ENCODE data around the gene DNM3.
"Not testable (repeated sequence)": the region's sequence is repeated elsewhere in the genome, so short reads cannot be mapped to it uniquely, and the experiment has no call there.

Gene DNM3

DNA sequence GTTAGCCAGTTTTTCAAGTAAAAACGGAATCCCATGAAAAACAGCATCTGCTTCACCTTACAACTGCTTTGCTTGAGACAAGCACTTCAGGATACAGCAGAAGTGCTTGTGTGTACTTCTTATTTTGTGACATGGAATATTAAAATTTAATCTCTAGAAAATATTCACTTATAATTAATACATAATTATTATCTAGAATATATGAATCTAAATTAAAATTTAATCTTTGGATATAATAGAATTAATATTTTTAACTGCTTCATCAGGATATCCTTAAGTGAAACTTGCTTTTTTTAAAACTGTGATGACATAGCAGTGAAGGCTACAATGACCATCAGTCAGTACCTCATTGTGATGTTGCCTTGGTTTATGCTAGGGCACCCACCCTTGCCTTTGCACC lies 430.8 kb downstream of the DNM3 start:
- DNase-seq (ENCODE audit: low read depth in 1 of 2, low spot score in 1 of 2) = no peak

DNA sequence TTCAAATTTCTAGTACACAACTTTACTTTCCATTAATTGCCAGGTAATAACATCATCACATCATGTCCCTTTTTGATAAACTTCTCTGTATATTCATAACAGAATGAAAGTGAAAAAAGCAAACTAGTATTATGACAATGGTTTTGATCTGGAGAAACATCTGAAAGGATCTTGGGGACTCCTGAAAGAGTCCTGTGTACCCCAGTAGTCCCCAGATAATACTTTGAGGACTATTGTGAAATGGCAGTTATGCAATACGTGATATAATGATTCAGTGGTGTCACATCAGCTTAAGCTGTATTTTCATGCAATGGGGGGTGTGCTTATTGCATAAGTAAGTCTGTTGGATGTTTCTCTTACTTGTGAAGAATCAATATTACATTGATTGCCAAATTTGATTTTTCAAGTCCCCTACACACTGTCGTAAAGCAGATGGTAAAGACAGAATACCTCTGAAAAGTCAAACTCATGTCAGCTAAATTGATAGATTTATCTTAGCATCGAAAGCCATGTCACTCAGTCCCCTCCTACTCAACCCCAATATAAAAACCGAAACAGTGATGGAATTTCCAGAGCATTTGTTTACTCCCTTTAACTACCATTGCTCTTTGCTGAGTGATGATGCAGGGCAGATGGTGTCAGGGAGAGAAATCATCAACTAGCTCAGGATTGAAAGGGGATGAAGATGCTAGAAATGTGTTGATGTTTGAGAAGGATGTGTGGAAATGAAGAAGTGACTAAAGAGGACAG lies 432.5 kb downstream of the DNM3 start:
- DNase-seq (ENCODE audit: low read depth in 1 of 2, low spot score in 1 of 2) = no peak

DNA sequence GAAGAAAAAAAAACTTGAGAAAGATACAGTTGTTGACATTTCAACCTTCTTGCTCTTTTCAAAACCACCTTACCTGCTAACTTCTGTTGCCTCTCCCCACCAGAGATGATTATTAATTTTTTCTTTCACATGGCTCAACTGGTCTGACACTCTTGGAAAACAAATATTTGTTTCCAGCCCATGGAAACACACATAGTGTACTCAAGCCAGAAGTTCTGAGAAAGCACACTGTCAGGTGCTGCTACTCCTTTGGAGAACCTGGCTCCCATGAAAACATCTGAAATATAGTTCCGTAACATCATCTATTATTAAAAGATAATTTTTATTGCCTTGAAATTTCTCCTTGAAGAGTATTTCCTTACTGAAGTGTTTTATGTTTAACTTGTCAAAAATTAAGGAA lies 434.2 kb downstream of the DNM3 start:
- DNase-seq (ENCODE audit: low read depth in 1 of 2, low spot score in 1 of 2) = no peak

DNA sequence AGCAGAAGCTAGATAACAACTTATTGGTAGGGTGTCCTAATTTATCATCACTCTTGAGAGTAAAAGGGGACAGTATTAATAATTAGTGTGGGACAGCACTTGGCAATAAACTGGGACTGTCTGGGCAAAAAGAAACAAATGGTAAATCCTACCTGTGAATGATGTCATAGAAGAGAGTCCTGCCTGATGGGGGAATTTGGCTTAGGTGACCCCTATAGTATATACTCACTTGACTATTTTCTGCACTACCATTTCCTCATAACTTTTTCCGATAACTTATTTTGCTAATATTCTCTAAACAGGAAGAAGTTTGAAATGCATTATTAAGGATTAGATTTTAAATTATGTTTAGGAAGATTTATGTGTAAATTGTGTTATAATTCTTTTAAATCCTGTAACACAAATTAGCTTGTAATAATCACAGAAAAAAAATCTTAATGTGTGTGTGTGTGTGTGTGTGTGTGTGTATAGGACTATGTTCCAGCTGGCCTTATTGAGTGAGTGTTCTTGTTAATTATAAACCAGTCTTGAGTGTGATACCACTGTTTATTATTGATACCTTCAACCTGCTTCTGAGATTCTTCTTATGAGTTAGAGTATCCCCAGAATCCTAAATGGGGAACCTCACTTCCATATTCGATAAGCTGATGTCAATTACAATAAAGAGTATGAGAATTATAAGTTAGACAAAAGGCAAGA lies 435.0 kb downstream of the DNM3 start:
- no peak for DNase-seq (ENCODE audit: low read depth in 1 of 2, low spot score in 1 of 2)

DNA sequence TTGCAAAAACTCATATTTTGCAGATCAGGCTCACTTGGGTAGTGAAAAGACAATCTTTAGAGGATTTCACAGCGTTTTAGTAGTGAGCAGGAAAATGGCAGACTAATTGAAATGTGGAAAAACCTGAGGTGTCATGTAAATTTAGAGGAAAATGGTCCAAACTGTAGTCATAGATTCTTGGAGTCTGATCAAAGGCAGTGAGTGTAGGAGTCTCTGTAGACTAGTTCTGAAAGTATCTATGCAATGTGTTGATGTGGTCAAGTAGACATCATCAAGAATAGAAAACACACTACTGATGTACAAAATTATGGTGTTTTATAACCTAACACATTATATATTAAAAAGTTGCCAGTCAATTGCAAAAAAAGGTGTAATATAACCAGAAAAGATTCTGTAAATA lies 436.0 kb downstream of the DNM3 start:
- DNase-seq (ENCODE audit: low read depth in 1 of 2, low spot score in 1 of 2) = no peak

DNA sequence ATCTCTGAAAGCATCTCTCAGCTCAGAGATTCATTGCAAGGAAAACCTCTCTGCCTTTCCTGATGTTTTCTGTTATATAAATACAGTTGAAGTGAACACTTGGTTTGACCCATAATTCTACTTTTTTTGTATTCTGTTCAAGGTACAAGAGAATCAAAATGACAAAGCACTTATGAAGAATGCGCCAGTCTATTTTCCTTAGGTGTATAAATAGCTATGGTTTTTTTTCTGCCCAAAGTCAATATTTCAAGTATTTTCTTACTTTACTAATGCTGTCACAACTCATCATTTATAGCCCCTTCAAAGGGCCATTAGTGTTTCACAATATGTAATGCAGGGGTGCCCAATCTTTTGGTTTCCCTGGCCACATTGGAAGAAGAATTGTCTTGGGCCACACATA lies 436.7 kb downstream of the DNM3 start:
- DNase-seq (ENCODE audit: low read depth in 1 of 2, low spot score in 1 of 2) = no peak

DNA sequence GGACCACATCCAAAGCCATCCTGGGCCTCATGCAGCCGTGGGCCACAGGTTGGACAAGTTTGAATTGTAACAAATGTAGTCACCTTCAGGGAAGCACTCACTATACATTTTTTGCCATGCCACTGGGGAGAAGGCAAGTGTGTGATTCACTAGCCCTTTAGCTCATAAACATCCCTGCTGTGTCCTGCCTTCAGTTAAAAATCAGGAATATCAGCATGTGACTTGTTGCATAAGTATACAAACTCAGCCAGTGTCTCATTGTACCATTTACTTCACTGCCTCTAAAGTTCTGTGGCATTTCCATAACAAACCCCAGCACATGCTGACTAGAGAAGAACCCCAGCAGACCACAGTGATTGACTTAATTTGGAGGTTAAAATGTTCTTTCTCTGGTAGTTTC lies 437.2 kb downstream of the DNM3 start:
- no peak for DNase-seq (ENCODE audit: low read depth in 1 of 2, low spot score in 1 of 2)

DNA sequence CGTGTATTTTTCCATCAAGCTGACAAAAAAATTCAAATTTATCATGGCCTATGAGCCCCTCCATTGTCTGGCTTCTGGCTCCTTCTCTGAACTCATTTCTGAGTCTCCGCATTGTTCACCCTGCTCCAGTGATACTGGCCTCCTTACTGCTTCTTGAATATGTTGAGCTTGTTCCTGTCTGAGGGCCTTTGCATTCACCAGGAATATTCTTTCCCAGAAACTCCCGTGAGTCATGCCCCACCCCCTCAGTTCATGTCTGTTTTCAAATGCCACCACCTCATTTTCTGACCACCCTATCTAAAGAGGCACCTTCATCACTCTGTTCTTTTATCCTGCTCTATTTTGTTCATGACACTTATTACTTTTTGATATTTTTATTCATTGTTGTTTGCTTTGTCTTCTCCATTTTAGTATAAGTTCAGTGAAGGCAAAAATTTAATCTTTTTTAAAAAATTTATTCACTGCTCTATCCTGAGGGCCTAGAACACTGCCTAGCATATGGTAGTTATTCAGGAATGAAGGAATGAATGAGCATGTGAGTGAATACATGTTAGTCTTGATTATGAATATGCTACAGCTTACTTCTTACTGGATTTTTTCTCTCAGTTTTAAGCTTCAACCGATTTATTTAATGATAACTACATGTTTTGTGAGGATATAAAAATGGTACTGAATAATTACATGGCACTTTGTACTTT lies 438.8 kb downstream of the DNM3 start:
- no peak for DNase-seq (ENCODE audit: low read depth in 1 of 2, low spot score in 1 of 2)

DNA sequence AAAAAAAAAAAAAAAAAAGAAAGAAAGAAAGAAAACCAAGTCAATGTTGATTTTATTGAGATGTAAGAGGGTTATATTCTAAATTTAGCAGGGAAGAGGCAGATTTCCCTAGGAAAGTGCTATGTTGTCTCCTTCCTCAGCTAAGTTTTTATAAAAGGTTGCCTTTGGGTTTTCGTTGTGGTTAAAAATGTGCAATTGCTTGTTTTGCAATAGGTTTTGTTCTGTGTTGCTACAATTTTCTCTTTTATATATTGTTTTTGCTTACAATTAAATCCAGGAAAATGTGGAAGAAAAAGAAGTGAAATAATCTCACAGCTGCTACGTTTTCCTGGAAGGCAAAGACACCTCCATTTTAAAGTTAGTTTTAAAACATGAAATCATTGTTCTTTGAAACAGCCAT lies 442.5 kb downstream of the DNM3 start:
- DNase-seq (ENCODE audit: low read depth in 1 of 2, low spot score in 1 of 2) = no peak

DNA sequence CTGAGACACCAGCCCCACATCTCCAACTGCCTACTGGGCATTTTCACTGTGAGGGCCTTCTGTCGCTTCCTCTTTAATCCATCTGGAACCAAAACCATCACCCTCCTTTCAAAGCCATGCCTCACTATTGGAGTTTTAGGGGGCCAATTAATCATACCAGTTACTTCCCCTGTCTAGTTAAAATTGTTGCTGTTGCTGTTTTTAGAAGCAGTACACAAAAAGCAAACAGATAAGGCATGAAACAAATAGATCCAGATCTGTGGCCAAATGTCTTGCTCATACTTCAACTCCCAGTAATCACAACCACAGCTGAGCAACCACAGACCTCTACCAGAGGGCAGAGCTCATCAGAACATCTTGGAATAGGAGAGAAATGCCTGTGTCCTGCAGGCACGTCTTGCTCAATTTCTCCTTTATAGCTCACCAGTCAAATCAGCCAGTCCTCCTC lies 445.4 kb downstream of the DNM3 start:
- DNase-seq (ENCODE audit: low read depth in 1 of 2, low spot score in 1 of 2) = no peak

DNA sequence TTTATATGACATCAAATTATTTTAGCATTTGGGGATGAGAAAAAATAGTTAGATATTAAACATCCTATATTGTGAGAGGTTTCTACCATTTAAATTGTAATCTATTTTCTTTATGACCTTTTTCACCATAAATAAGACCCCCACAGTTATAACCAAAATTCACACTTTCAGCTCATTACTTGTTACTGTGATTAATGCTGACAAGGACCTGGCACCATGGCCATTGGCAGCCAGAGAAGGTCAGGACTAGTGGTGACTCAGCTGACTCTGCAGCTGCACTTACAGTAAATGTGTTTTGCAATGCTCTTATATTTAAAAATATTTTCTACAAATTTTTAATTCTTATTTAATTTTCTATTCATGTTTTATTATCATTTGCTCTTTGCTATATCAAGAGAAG lies 445.9 kb downstream of the DNM3 start:
- no peak for DNase-seq (ENCODE audit: low read depth in 1 of 2, low spot score in 1 of 2)

DNA sequence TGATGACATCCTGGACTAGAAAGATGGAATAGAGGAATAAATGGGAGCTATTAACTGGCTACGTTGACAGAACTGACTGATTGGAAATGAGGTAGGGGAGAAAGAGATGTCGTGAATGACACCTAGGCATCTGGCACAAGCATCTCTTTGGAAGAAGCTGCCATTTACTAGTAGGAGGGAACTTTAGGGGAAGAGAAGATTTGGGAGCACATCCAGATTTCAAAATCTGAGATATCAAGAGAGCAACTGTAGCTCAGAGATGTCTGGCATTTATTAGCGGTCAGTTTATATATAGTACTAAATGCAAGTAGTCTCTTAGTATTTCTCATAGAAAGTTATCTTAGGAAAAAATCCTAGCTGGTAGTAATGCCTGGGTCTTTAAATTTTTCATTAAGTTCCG lies 447.3 kb downstream of the DNM3 start:
- no peak for DNase-seq (ENCODE audit: low read depth in 1 of 2, low spot score in 1 of 2)

DNA sequence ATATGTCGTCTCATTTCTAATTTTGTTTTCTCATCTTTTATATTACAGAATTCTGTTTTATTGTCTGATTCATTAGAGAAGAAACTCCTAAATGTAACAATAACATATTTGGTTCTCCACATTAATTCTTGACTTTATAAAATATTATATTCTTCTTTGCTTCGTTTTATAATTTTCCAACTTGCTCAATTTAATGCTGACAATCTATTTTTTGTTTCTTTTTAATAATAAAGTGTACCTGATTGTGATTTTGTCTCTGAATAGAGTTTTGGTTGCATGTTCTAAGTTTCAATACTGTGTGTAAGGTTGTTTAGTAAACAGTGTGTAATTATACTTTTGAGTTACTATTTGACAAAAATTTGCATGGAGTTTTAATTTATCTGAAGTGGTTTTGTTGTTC lies 448.1 kb downstream of the DNM3 start:
- DNase-seq (ENCODE audit: low read depth in 1 of 2, low spot score in 1 of 2) = no peak

DNA sequence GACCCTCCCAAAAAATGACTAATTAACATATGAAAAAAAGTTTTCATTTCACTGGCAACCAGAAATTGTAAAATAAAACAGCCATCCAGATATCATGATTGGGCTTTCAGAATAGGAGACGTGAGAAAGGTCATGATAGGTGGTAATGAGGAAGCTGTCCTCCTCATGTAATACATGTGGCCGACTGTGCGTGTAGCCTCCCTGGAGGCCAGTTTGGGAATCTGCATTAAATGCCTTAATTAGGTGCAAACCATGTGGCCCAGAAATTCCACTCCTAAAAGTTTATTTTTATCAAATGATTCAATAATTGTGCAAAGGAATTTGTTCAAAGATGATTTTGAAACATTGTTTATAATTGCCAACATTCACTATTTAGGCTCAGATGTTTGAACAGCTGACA lies 451.5 kb downstream of the DNM3 start:
- no peak for DNase-seq (ENCODE audit: low read depth in 1 of 2, low spot score in 1 of 2)

DNA sequence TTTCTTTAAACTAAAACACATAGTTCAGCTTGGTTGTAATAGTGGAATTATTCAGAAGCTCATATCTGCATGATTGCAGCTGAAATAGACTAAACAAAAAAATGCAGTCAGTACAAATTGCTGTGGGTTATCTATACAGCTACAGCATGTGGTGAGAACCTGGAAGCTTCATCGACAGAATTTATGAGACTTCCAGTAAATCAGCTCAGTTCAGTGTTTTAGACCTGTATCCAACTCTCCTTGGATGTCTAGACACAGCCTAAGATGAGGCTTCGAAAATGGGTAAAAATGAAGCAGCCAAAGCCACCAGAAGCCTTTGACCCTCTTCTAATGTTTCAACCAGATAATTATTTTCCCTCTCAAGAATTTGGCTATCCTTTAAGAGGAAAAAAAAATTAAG lies 452.1 kb downstream of the DNM3 start:
- DNase-seq (ENCODE audit: low read depth in 1 of 2, low spot score in 1 of 2) = no peak

DNA sequence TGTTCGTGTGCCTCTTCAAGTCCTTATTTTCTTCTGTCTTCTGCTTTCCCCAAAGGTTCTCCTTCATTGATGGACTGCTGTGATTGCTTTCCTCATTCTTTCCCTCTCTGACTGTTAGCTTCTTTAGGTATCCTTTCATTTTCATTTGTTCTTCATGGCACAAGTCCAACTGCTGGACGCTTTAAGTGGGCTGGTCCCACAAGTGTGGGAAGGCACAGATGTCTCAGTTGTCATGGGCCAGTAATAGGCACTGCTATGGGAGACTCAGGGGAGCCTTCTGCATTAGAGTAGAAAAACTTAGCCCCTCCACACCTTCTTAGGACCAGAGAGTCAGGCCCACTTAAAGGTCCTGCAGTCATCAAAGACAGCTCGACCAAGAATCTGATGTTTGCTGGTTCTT lies 456.8 kb downstream of the DNM3 start:
- DNase-seq (ENCODE audit: low read depth in 1 of 2, low spot score in 1 of 2) = no peak

DNA sequence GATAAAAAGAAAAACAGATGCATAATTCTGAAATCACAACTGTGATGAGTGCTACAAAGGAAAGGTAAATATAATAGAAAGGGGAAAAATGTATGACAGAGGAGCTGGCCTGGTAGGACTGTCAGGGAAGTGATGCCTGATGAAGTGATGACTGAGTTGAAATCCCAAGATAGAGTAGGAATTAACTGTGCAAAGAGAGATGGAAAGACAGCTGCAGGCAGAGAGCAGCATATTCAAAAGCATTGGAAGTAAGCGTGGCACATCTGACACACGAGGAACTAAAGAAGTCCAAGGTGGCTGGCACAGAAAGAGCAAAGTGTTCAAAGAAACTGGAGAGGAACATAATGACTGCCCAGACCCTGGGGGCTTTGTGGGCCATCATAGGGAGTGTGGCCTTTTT lies 457.6 kb downstream of the DNM3 start:
- DNase-seq (ENCODE audit: low read depth in 1 of 2, low spot score in 1 of 2) = no peak

DNA sequence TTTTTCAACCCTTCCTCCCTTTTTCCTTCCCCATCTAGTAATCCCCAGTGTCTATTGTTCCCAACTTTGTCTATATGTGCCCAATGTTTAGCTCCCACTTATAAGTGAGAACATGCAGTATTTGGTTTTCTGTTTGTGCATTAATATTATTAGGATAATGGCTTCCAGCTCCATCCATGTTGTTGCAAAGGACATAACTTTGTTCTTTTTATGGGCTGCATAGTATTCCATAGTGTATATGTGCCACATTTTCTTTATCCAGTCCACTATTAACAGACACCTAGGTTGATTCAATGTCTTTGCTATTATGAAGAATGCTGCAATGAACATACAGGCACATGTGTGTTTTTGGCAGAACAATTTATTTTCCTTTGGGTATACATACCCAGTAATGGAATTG lies 458.2 kb downstream of the DNM3 start:
- DNase-seq (ENCODE audit: low read depth in 1 of 2, low spot score in 1 of 2) = no peak

DNA sequence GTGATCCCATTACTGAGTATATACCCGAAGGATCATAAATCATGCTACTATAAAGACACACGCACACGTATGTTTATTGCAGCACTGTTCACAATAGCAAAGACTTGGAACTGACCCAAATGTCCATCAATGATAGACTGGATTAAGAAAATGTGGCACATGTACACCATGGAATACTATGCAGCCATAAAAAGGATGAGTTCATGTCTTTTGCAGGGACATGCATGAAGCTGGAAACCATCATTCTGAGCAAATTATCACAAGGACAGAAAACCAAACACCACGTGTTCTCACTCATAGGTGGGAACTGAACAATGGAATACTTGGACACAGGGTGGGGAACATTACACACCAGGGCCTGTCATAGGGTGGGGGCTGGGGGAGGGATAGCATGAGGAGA lies 466.2 kb downstream of the DNM3 start:
- DNase-seq (ENCODE audit: low read depth in 1 of 2, low spot score in 1 of 2) = not testable (repeated sequence)

DNA sequence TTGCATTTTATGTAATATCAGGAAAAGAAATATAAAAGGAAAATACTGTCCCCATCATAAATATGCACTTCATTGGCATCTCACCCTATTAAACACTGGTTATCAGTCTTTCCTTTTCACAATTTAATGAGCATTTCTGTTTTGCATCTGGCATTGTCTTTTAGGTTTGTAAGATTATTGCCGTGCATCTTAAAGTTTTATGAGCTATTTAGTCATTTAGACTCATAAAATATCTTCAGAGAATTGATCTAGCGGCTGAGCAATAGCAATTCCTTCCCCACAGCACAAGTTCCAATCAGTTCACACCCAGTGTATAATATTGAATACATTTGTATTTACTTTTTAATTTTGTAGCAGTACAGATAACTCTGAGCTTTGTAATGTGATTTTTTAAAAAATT lies 466.8 kb downstream of the DNM3 start:
- DNase-seq (ENCODE audit: low read depth in 1 of 2, low spot score in 1 of 2) = no peak

DNA sequence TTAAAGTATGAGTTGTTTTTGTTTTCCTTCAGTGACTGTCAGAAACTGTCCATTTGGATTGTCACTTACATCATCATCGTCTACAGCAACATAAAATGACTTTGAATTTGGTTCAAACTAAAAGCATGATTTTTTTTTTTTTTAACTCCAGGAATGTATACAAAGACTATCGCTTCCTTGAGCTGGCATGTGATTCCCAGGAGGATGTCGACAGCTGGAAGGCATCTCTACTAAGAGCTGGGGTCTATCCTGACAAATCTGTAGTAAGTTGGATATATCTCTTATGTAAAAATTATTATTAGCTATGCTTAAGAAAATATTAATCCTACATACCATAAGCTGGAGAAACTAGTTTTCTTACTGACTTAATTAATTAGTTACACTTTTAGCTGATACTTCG lies 467.3 kb downstream of the DNM3 start:
- no peak for DNase-seq (ENCODE audit: low read depth in 1 of 2, low spot score in 1 of 2)

DNA sequence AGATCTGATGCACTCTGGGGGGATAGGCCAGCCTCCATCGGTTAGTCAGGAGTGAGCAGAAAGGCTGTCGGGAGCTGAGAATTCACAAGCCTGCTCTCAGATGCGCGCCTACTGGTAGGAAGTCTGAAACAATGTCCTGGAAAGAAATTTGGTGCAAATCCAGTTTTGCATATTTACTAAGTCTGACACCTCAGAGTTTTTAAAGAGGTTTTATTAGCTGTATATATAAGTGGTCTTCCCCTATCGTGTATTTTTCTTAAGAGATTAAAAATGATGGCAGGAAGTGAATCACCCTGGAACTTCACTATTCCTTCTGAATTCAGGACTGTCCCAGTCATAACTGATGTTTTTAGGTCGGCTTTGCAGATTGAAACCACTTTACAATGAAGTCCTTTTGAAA lies 479.4 kb downstream of the DNM3 start:
- DNase-seq (ENCODE audit: low read depth in 1 of 2, low spot score in 1 of 2) = no peak
